ENCODE results near the gene SPATA6L.

Gene SPATA6L

GRCh38 chr9:4666042-4666699 is at the start of gene SPATA6L:
Gene SPATA6L, minus strand, starts transcription at chr9:4666480. Its CDS starts 230 bp downstream, at chr9:4666250.
- DNase-seq: peak; percentile 46

GRCh38 chr9:4714266-4715016 is 48.2 kb upstream of the SPATA6L start:
- no peak for DNase-seq

- DNase-seq: no peak
These were observed 47.6 kb upstream of the SPATA6L start for GRCh38 chr9:4713849-4714248.

GRCh38 chr9:4709380-4709779 is 43.1 kb upstream of the SPATA6L start:
- DNase-seq: no peak

GRCh38 chr9:4706971-4707622 is 40.8 kb upstream of the SPATA6L start:
- no peak for DNase-seq

GRCh38 chr9:4706021-4706420 is 39.7 kb upstream of the SPATA6L start:
- no peak for DNase-seq

- no peak for DNase-seq
These were observed 37.8 kb upstream of the SPATA6L start for GRCh38 chr9:4704129-4704528.

GRCh38 chr9:4701526-4701925 is 35.2 kb upstream of the SPATA6L start:
- DNase-seq: no peak

- no peak for DNase-seq
These were observed 34.7 kb upstream of the SPATA6L start for GRCh38 chr9:4700932-4701331.

GRCh38 chr9:4700091-4700490 is 33.8 kb upstream of the SPATA6L start:
- DNase-seq: no peak

GRCh38 chr9:4691795-4692194 is 25.5 kb upstream of the SPATA6L start:
- DNase-seq: no peak

- DNase-seq: no peak
These were observed 23.9 kb upstream of the SPATA6L start for GRCh38 chr9:4690144-4690543.

GRCh38 chr9:4689687-4690104 is 23.4 kb upstream of the SPATA6L start:
- no peak for DNase-seq

- DNase-seq: no peak
These were observed 22.7 kb upstream of the SPATA6L start for GRCh38 chr9:4689021-4689420.

GRCh38 chr9:4686584-4686983 is 20.3 kb upstream of the SPATA6L start:
- no peak for DNase-seq

- DNase-seq: no peak
These were observed 19.8 kb upstream of the SPATA6L start for GRCh38 chr9:4686112-4686511.

- DNase-seq: no peak
These were observed 18.5 kb upstream of the SPATA6L start for GRCh38 chr9:4684820-4685219.

GRCh38 chr9:4680750-4681149 is 14.5 kb upstream of the SPATA6L start:
- DNase-seq: no peak

GRCh38 chr9:4680173-4680525 is 13.9 kb upstream of the SPATA6L start:
- DNase-seq: peak; percentile 18

- peak; percentile 98 for DNase-seq
These were observed 13.2 kb upstream of the SPATA6L start, which contains the start of gene CDC37L1 for GRCh38 chr9:4679268-4680172. Gene CDC37L1, plus strand, starts transcription at chr9:4679569. Its CDS starts 199 bp downstream, at chr9:4679768.

- no peak for DNase-seq
These were observed 12.5 kb upstream of the SPATA6L start for GRCh38 chr9:4678679-4679267.

- no peak for DNase-seq
These were observed 11.1 kb upstream of the SPATA6L start for GRCh38 chr9:4677392-4677791.

Measured in CD4-positive, alpha-beta T cell treated with Interleukin-17A for 1 hour (primary cell).